Sigmoid colon (tissue), 7 donors: ENCODE measurements around the gene TANK. TPM values are rescaled to one million over a fixed set of nuclear protein-coding genes. Genes with fewer than 3 reads are reported as not detected.
"Not testable (repeated sequence)": the region's sequence is repeated elsewhere in the genome, so short reads cannot be mapped to it uniquely, and the experiment has no call there.

Experiments used
- DNase-seq: peaks from one replicate; pipeline ENCODE4 v3.0.0-alpha.2; 2019
- H3K27ac ChIP-seq, 4 donors: fragments of 200-600 bp; sonication (generic); one replicate each; pipeline ENCODE4 v1.5.1; 2016 to 2019; ENCODE audit warnings: mild to moderate bottlenecking in 1 of 4
- H3K27me3 ChIP-seq, 3 donors: fragments of 200-600 bp; sonication (generic); one replicate each; pipeline ENCODE4 v1.5.1; 2019; ENCODE audit warnings: mild to moderate bottlenecking in 1 of 3
- H3K36me3 ChIP-seq, 4 donors: fragments of 200-600 bp; sonication (generic); one replicate each; pipeline ENCODE4 v1.5.1; 2016 to 2019
- H3K4me1 ChIP-seq, 4 donors: fragments of 200-600 bp; sonication (generic); one replicate each; pipeline ENCODE4 v1.5.1; 2017 to 2019
- H3K4me3 ChIP-seq, 4 donors: fragments of 200-600 bp; sonication (generic); one replicate each; pipeline ENCODE4 v1.5.1; 2017 to 2019; ENCODE audit warnings: mild to moderate bottlenecking in 2 of 4, moderate library complexity in 1 of 4
- H3K9me3 ChIP-seq, 4 donors: fragments of 200-600 bp in 3 of 4; sonication (generic) in 3 of 4; one replicate each; pipeline versions ENCODE4 v1.5.1 to v1.6.1; 2013 to 2019
- EP300 ChIP-seq, 4 donors: sonication (generic); formaldehyde crosslinking; IDR thresholded peaks; one replicate each; pipeline ENCODE4 v1.6.1; 2017; ENCODE audit warnings: antibody characterized with exemption in 4 of 4
- POLR2A ChIP-seq, 2 donors: fragments of 450-650 bp; IDR thresholded peaks; one replicate each; pipeline ENCODE4 v1.6.1; 2016; ENCODE audit warnings: antibody characterized with exemption in 2 of 2, mild to moderate bottlenecking in 2 of 2, moderate library complexity in 2 of 2
- POLR2AphosphoS5 ChIP-seq, 4 donors: sonication (generic); formaldehyde crosslinking; IDR thresholded peaks; one replicate each; pipeline ENCODE4 v1.6.1; 2017; ENCODE audit warnings: antibody characterized with exemption in 4 of 4
- WGBS, 2 donors: extraction: QIAGEN DNeasy Blood & Tissue Kit; methylation state at CpG; one replicate each; pipeline ENCODE4 v1.1.7; 2013; 5-methylcytosine and 5-hydroxymethylcytosine counted together
- intact Hi-C: fragments of 100-400 bp; cut with DNase I; formaldehyde crosslinking; loops from one replicate; pipeline ENCODE4 v1.15.1; 2023
- polyA plus RNA-seq, 3 donors: library from polyadenylated mRNA; stranded (reverse); fragments of 200-250 nt; gene quantifications; one replicate each; pipeline ENCODE4 v1.2.3, GENCODE V29; 2013
- total RNA-seq, 4 donors: library from RNA; depleted of rRNA; stranded (reverse); fragments of >200 nt; gene quantifications; one replicate each; pipeline ENCODE4 v1.1.0, GENCODE V29; 2016
- donor health status: healthy with polysubstance abuse.
- donor health status: Bipolar disorder and iron deficiency.
- donor health status: healthy.

Gene TANK
- total and polyA plus RNA-seq, 7 donors: 35.2 to 82.8 (median 52.9) TPM

DNA sequence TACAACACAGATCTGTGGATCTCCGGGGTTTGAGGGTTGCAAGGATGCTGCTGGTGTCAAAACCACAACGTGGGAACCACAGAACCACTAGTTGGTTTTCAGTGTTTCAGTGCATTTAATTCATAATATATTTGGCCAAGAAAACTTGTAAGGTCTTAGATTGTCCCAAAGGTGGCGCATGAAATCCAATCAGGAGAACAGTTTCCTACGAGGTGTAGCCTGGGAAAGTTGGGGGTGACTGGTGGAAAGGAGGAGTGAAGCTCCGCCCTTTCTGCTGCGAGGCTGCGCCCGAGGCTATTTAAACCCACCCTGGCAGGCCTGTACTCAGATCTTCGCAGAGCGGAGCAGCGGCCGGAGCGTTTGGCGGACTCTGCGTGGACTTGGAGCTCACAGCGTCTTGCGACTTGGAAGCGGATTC lies 120.7 kb downstream of the TANK start:
- WGBS, 2 donors: 77 to 84% methylated on average over 18 of the region's 18 CpGs
- DNase-seq: peak; percentile 90

DNA sequence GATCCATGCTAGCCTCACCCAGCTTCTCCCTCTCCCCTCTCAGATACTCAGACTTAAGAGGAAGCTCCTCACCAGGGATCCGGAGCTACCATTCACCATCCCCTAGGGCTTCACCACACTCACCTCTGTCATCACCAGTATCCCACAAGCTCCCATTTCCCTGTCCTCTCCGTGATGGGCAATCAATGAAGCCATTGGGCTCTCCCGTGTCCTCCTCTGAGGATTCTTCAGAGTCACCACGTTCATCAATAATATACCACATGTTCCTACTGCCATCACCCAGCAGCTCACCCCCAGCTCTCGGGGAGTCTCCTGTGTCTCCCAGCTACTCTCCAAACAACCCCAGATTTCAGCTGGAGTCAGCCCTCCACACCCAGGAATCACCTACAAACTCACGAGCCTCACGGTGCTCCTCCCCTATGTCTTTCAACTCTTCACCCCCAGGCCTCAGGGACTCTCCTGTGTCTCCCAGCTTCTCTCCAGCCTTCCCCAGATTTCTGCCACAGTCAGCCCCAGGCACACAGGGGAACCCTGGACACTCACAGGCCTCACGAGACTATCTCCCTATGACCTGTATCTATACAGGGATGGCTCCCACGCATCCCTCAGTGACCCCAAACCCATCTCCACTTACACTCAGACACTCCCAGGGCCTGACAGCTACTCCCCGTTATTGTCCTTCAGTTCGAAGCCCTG lies 121.5 kb downstream of the TANK start:
- H3K27me3 ChIP-seq, H3K4me1 ChIP-seq, H3K36me3 ChIP-seq, H3K4me3 ChIP-seq, intact Hi-C loops, H3K9me3 ChIP-seq, H3K27ac ChIP-seq: not testable (repeated sequence)
- DNase-seq: peak; percentile 70
- WGBS, 2 donors: 83 to 85% methylated on average over 11 of the region's 11 CpGs

More for the DNA sequence above, 120.7 kb downstream of the TANK start:
- H3K36me3 ChIP-seq, H3K27ac ChIP-seq, intact Hi-C loops, H3K9me3 ChIP-seq, H3K27me3 ChIP-seq, H3K4me1 ChIP-seq, H3K4me3 ChIP-seq: not testable (repeated sequence)

DNA sequence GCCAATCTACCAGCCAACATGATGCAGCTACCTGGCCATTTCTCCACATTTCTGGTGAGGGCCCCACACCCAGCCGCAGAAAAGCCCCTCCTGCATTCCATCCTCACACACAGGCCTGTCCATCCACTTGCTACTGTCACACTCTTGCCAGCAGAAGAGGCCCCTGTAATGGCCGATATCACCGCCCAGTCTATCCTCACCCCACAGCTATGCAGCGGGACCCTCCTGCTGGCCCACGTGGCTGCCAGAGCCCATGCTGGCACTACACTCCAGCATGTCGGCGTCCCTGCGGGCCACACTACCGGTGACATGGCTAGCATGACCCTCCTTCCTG lies 122.0 kb downstream of the TANK start:
- 92% methylated on average over 9 of the region's 9 CpGs for WGBS, 2 donors
- intact Hi-C loops, DNase-seq: not testable (repeated sequence)

DNA sequence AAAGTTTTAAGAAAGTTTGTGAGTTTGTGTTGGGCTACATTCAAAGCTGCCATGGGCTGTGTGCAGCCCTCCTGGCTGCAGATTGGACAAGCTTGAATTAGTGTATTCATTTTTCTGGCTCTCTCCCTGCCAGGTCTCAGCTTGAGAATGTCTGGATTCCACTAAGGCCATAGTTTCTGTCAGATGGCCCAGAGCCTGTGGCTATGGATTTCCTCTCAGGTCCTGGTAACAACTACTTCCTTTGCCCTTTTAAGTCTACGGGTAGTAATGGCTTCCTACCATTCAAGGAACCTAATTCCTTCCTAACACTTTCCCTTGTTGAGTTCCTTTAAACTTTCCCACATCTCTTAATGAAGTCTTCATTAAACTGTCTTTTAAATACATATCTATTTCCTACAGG lies 123.7 kb downstream of the TANK start:
- H3K9me3 ChIP-seq: no peaks in the 10 kb centered on the region
- DNase-seq: no peak
- no peak for TF ChIP-seq POLR2AphosphoS5 (IDR thresholded peaks at IDR 0.05)
- no peak for TF ChIP-seq POLR2A (IDR thresholded peaks at IDR 0.05)
- no peak for TF ChIP-seq EP300 (IDR thresholded peaks at IDR 0.05)
- H3K27me3 ChIP-seq: peaks cover 0 to 5% (median 0%) of the 10 kb centered on the region in 3 donors
- no peaks in the 10 kb centered on the region for H3K36me3 ChIP-seq
- no peak overlapping the region for H3K4me3 ChIP-seq
- H3K4me1 ChIP-seq: no peaks in the 10 kb centered on the region
- intact Hi-C loops: no loop called here
- WGBS, 2 donors: 57 to 68% methylated on average over 1 of the region's 1 CpG
- H3K27ac ChIP-seq: no peak overlapping the region

More for the DNA sequence above, 122.0 kb downstream of the TANK start:
- not testable (repeated sequence) for H3K27ac ChIP-seq, H3K4me3 ChIP-seq, H3K27me3 ChIP-seq, H3K9me3 ChIP-seq, H3K36me3 ChIP-seq, H3K4me1 ChIP-seq

Other genes starting within 250 kb of the TANK start
- gene PSMD14, start 148.0 kb downstream of the TANK start, total RNA-seq: 10 to 100 TPM; 27.3 to 46.4 (median 37.7) TPM
- gene PSMD14, start 148.0 kb downstream of the TANK start, polyA plus RNA-seq: 10 to 100 TPM; 33.0 to 50.2 (median 41.5) TPM